Adrenal gland (tissue), 5 donors: ENCODE results near the gene IL1RAPL1.

Source experiments
- CTCF ChIP-seq, 6 experiments: fragments of 450-650 bp in 4 of 6; fragments of 200-600 bp in 2 of 6; sonication (generic) in 1 of 6; IDR thresholded peaks; 1 replicate in 5 of 6; 2 replicates in 1 of 6; pipeline versions ENCODE4 v1.5.1 to v1.8.0; 2016 to 2021; ENCODE audit warnings: antibody characterized with exemption in 6 of 6, mild to moderate bottlenecking in 2 of 6, moderate library complexity in 1 of 6
- POLR2A ChIP-seq, 2 donors: fragments of 450-650 bp; IDR thresholded peaks; one replicate each; pipeline ENCODE4 v1.6.1; 2017; ENCODE audit warnings: antibody characterized with exemption in 2 of 2, mild to moderate bottlenecking in 2 of 2, moderate library complexity in 1 of 2
- donor health status: DM: no; HTN: no; CAD: no.

DNA sequence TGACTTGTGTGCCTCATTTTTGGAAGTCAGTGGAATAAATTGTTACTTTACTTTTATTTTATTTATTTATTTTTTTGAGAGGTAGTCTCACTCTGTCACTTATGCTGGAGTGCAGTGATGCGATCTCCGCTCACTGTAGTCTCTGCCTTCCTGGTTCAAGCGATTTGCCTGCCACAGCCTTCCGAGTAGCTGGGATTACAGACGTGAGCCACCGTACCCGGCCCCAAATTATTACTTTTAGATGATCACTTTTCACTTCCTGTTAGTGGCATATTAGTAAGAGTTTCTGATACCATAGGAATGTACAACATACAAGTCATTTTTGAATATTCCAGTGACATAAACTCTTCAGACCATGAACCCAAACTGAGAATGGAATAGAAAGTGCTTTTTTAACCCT lies 1017.1 kb downstream of the IL1RAPL1 start:
- TF ChIP-seq CTCF (IDR thresholded peaks at IDR 0.05) (no peak), POLR2A (IDR thresholded peaks at IDR 0.05) (no peak)
